Body of pancreas (tissue), 4 donors: ENCODE data around the gene TUBGCP2. TPM values are rescaled to one million over a fixed set of nuclear protein-coding genes. Genes with fewer than 3 reads are reported as not detected.
"Not testable (repeated sequence)": the region's sequence is repeated elsewhere in the genome, so short reads cannot be mapped to it uniquely, and the experiment has no call there.

Experiments
- ATAC-seq: fragments of 150-250 bp; one replicate; pipeline ENCODE4 v1.9.1; 2016
- DNase-seq, 4 donors: peaks; one replicate each; pipeline ENCODE4 v3.0.0-alpha.2; 2019
- H3K27ac ChIP-seq, 4 donors: fragments of 200-600 bp; sonication (generic); 1 replicate in 3 of 4; 2 replicates in 1 of 4; pipeline versions ENCODE4 v1.5.1 to v1.6.1; 2016 to 2019; ENCODE audit warnings: mild to moderate bottlenecking in 1 of 4, mixed read lengths in 1 of 4, moderate library complexity in 1 of 4
- H3K27me3 ChIP-seq, 2 donors: fragments of 200-600 bp; sonication (generic); one replicate each; pipeline ENCODE4 v1.6.0; 2016; ENCODE audit warnings: mild to moderate bottlenecking in 1 of 2
- H3K36me3 ChIP-seq, 2 donors: fragments of 200-600 bp; sonication (generic); replicated peaks in 1 of 2; 2 replicates each; pipeline ENCODE4 v1.5.1; 2016; ENCODE audit warnings: low read depth in 2 of 2; ENCODE audit not compliant: insufficient read depth in 1 of 2
- H3K4me1 ChIP-seq: fragments of 200-600 bp; sonication (generic); one replicate; pipeline ENCODE4 v1.6.0; 2016
- H3K4me3 ChIP-seq, 2 donors: fragments of 200-600 bp; sonication (generic); 1 replicate in 1 of 2; 2 replicates in 1 of 2; pipeline ENCODE4 v1.5.1; 2016 to 2019
- H3K9me3 ChIP-seq, 3 donors: fragments of 200-600 bp; sonication (generic); 1 replicate in 2 of 3; 2 replicates in 1 of 3; pipeline ENCODE4 v1.5.1; 2016
- POLR2A ChIP-seq, 3 donors: fragments of 450-650 bp; IDR thresholded peaks; one replicate each; pipeline ENCODE4 v1.6.1; 2016; ENCODE audit warnings: antibody characterized with exemption in 3 of 3, mild to moderate bottlenecking in 2 of 3
- WGBS, 2 donors: methylation state at CpG; one replicate each; pipeline ENCODE4 v1.1.5; 2017; 5-methylcytosine and 5-hydroxymethylcytosine counted together
- intact Hi-C: fragments of 100-400 bp; cut with DNase I; formaldehyde crosslinking; loops from one replicate; pipeline ENCODE4 v1.15.1; 2023
- total RNA-seq, 2 donors: library from RNA; depleted of rRNA; stranded (reverse); fragments of >200 nt; gene quantifications; one replicate each; pipeline ENCODE4 v1.1.0, GENCODE V29; 2016
- TF ChIP-seq, protein P1 (sequence below), 7 experiments: fragments of 450-650 bp in 4 of 7; fragments of 200-600 bp in 3 of 7; sonication (generic) in 3 of 7; IDR thresholded peaks; one replicate each; pipeline ENCODE4 v1.5.1; 2016 to 2019; ENCODE audit warnings: antibody characterized with exemption in 7 of 7

The TUBGCP2 gene
- total RNA-seq, 2 donors from 2014 or later, result 32.2 to 36.6 TPM

DNA sequence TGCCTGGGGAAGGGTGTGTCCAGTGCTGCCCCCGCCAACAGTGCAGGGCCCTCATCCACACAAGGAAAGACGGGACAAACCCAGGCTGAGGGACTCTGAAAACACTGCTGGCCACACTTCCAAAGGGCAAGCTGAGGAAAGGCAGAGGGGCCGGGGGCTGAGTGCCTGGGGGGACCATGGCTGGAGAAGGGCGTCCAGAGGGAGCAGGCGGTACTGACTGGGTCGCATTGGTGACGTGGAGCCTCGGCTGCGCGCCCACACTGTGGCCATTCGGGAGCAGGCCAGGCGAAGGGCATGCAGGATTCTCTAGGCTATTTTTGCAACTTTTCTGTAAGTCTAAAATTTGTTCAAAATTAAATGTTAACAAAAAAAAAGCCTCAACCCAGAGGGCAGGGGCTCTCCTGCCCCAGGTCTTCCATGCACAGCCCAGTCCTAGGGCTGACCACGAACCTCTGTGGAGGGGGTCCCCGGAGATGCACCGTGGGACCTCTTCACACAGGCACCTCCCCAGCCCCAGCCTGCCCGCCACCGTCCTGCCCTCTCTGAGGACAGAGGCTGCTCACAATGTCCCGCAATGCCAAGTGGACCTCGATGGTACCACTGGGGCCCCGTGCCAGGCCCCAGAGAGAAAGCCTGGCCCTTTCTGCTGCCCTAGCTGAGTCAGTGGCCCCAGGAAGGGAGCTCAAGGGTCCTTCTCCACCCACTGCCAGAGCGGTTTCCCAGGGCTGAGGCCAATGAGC is 42.4 kb downstream of the TUBGCP2 start:
- intact Hi-C loops, result no loop called here
- Histone ChIP-seq H3K27me3 (no peaks in the 10 kb centered on the region), H3K4me1 (peaks cover 1% of the 10 kb centered on the region), H3K36me3 (peaks cover 0 to under 1% of the 10 kb centered on the region in 2 donors), H3K4me3 (no peak overlapping the region), H3K27ac (no peak overlapping the region), H3K9me3 (no peaks in the 10 kb centered on the region)
- ATAC-seq, result no peak
- no peak for DNase-seq
- WGBS, 2 donors, result 92% methylated on average over 12 to 21 of the region's 21 CpGs
- no peak for TF ChIP-seq POLR2A (IDR thresholded peaks at IDR 0.05)
- TF ChIP-seq, protein P1, sequence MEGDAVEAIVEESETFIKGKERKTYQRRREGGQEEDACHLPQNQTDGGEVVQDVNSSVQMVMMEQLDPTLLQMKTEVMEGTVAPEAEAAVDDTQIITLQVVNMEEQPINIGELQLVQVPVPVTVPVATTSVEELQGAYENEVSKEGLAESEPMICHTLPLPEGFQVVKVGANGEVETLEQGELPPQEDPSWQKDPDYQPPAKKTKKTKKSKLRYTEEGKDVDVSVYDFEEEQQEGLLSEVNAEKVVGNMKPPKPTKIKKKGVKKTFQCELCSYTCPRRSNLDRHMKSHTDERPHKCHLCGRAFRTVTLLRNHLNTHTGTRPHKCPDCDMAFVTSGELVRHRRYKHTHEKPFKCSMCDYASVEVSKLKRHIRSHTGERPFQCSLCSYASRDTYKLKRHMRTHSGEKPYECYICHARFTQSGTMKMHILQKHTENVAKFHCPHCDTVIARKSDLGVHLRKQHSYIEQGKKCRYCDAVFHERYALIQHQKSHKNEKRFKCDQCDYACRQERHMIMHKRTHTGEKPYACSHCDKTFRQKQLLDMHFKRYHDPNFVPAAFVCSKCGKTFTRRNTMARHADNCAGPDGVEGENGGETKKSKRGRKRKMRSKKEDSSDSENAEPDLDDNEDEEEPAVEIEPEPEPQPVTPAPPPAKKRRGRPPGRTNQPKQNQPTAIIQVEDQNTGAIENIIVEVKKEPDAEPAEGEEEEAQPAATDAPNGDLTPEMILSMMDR (IDR thresholded peaks at IDR 0.05), result no peak

- H3K27me3 ChIP-seq, ATAC-seq, intact Hi-C loops, H3K4me3 ChIP-seq, H3K9me3 ChIP-seq, H3K4me1 ChIP-seq, DNase-seq, H3K27ac ChIP-seq, H3K36me3 ChIP-seq: not testable (repeated sequence)
- WGBS, 2 donors, result 74 to 83% methylated on average over 9 to 10 of the region's 10 CpGs
Observed at GRCh38 chr10:133265052-133265451, 43.6 kb downstream of the TUBGCP2 start.

- Histone ChIP-seq H3K36me3 (no peaks in the 10 kb centered on the region), H3K27ac (no peak overlapping the region), H3K4me1 (peaks cover 9% of the 10 kb centered on the region), H3K27me3 (no peaks in the 10 kb centered on the region), H3K9me3 (no peaks in the 10 kb centered on the region), H3K4me3 (no peak overlapping the region)
- TF ChIP-seq, protein P1 (IDR thresholded peaks at IDR 0.05), result no peak
- no peak for TF ChIP-seq POLR2A (IDR thresholded peaks at IDR 0.05)
- ATAC-seq (no peak), DNase-seq (no peak)
- WGBS, 2 donors, result 58 to 93% methylated on average over 8 to 9 of the region's 9 CpGs
- intact Hi-C loops, result no loop called here
Observed at GRCh38 chr10:133264461-133264860, 44.2 kb downstream of the TUBGCP2 start.

GRCh38 chr10:133263674-133264073 is 45.0 kb downstream of the TUBGCP2 start:
- H3K4me3 ChIP-seq, result no peak overlapping the region
- WGBS, 2 donors, result 86 to 88% methylated on average over 7 to 10 of the region's 10 CpGs
- no peak for DNase-seq
- ATAC-seq, result no peak
- H3K36me3 ChIP-seq, result no peaks in the 10 kb centered on the region
- no peaks in the 10 kb centered on the region for H3K27me3 ChIP-seq
- intact Hi-C loops, result no loop called here
- no peaks in the 10 kb centered on the region for H3K9me3 ChIP-seq
- H3K27ac ChIP-seq, result no peak overlapping the region
- TF ChIP-seq, protein P1 (IDR thresholded peaks at IDR 0.05), result no peak
- no peak for TF ChIP-seq POLR2A (IDR thresholded peaks at IDR 0.05)
- H3K4me1 ChIP-seq, result peaks cover 13% of the 10 kb centered on the region

GRCh38 chr10:133262696-133263095 is 46.0 kb downstream of the TUBGCP2 start:
- Histone ChIP-seq H3K36me3 (no peaks in the 10 kb centered on the region), H3K4me1 (peaks cover 22% of the 10 kb centered on the region), H3K27ac (no peak overlapping the region), H3K9me3 (no peaks in the 10 kb centered on the region), H3K4me3 (no peak overlapping the region), H3K27me3 (no peaks in the 10 kb centered on the region)
- peak in 2 of 4 donors; percentile 22 to 35 for DNase-seq
- 82 to 86% methylated on average over 4 to 14 of the region's 14 CpGs for WGBS, 2 donors
- TF ChIP-seq POLR2A (IDR thresholded peaks at IDR 0.05), result no peak
- TF ChIP-seq, protein P1 (IDR thresholded peaks at IDR 0.05), result no peak
- intact Hi-C loops, result no loop called here
- ATAC-seq, result no peak
